SK-N-SH treated with all-trans-retinoic acid at 6 μM for 48 hours (cell line): ENCODE measurements around the gene RLBP1.

Experiments
- ATAC-seq: fragments of 200-7000 bp; cut with Tn5 transposase; 3 replicates; pipeline ENCODE4 v1.9.1; 2020; ENCODE audit warnings: mild to moderate bottlenecking, moderate library complexity
- ARNTL ChIP-seq: fragments of 450-650 bp; formaldehyde crosslinking; IDR thresholded peaks from 2 replicates; pipeline ENCODE4 v1.5.0; 2020; ENCODE audit warnings: low read depth, mild to moderate bottlenecking, moderate library complexity, borderline replicate concordance
- BACH2 ChIP-seq: fragments of 250-450 bp; sonication (Bioruptor Pico); IDR thresholded peaks from 2 replicates; pipeline ENCODE4 v1.9.0; 2021; ENCODE audit warnings: mild to moderate bottlenecking, borderline replicate concordance
- ESRRG ChIP-seq: fragments of 250-450 bp; sonication (Bioruptor Pico); IDR thresholded peaks from 2 replicates; pipeline ENCODE4 v1.6.1; 2021; ENCODE audit warnings: mild to moderate bottlenecking
- GLIS3 ChIP-seq: fragments of 250-450 bp; sonication (Bioruptor Pico); IDR thresholded peaks from 2 replicates; pipeline ENCODE4 v1.5.0; 2020; ENCODE audit warnings: mild to moderate bottlenecking, moderate library complexity
- ISL1 ChIP-seq: fragments of 250-450 bp; sonication (Bioruptor Pico); IDR thresholded peaks from 2 replicates; pipeline ENCODE4 v2.1.2; 2022; ENCODE audit warnings: mild to moderate bottlenecking, moderate library complexity
- OSR1 ChIP-seq: fragments of 250-450 bp; sonication (Bioruptor Pico); IDR thresholded peaks from 2 replicates; pipeline ENCODE4 v1.8.0; 2022; ENCODE audit warnings: moderate library complexity, mild to moderate bottlenecking, inconsistent platforms
- RARB ChIP-seq: fragments of 250-450 bp; sonication (Bioruptor Pico); IDR thresholded peaks from 2 replicates; pipeline ENCODE4 v1.8.0; 2021; ENCODE audit warnings: mild to moderate bottlenecking, moderate library complexity
- SNAI2 ChIP-seq: fragments of 250-450 bp; sonication (Bioruptor Pico); IDR thresholded peaks from 2 replicates; pipeline ENCODE4 v1.5.0; 2020; ENCODE audit warnings: mild to moderate bottlenecking, moderate library complexity
- TCF4 ChIP-seq: fragments of 250-450 bp; sonication (Bioruptor Pico); IDR thresholded peaks from 2 replicates; pipeline ENCODE4 v1.8.0; 2021; ENCODE audit warnings: mild to moderate bottlenecking, moderate library complexity, borderline replicate concordance
- TOX ChIP-seq: fragments of 250-450 bp; sonication (Bioruptor Pico); IDR thresholded peaks from 2 replicates; pipeline ENCODE4 v1.8.0; 2021; ENCODE audit warnings: mild to moderate bottlenecking, moderate library complexity, borderline replicate concordance
- ZC3H10 ChIP-seq: fragments of 250-450 bp; sonication (Bioruptor Pico); IDR thresholded peaks from 2 replicates; pipeline ENCODE4 v1.5.1; 2021; ENCODE audit warnings: mild to moderate bottlenecking, moderate library complexity
- ZFP3 ChIP-seq: fragments of 250-450 bp; sonication (Bioruptor Pico); IDR thresholded peaks from 2 replicates; pipeline ENCODE4 v1.5.0; 2020; ENCODE audit warnings: mild to moderate bottlenecking, moderate library complexity
- ZFP30 ChIP-seq: fragments of 450-650 bp; formaldehyde crosslinking; IDR thresholded peaks from 2 replicates; pipeline ENCODE4 v1.5.0; 2022; ENCODE audit warnings: mild to moderate bottlenecking, moderate library complexity
- ZNF565 ChIP-seq: fragments of 450-650 bp; formaldehyde crosslinking; conservative IDR thresholded peaks from 2 replicates; pipeline ENCODE4 v1.5.0; 2020; ENCODE audit warnings: low read depth, mild to moderate bottlenecking, moderate library complexity
- ZNF70 ChIP-seq: fragments of 450-650 bp; formaldehyde crosslinking; IDR thresholded peaks from 2 replicates; pipeline ENCODE4 v1.5.0; 2020; ENCODE audit warnings: mild to moderate bottlenecking, moderate library complexity
- ZNF8 ChIP-seq: fragments of 450-650 bp; formaldehyde crosslinking; IDR thresholded peaks from 2 replicates; pipeline ENCODE4 v1.5.0; 2020; ENCODE audit warnings: mild to moderate bottlenecking, moderate library complexity
- TF ChIP-seq, protein P1 (sequence below): fragments of 250-450 bp; sonication (Bioruptor Pico); IDR thresholded peaks from 2 replicates; pipeline ENCODE4 v1.5.0; 2020; ENCODE audit warnings: mild to moderate bottlenecking, moderate library complexity
- TF ChIP-seq, protein P2 (sequence below): fragments of 250-450 bp; sonication (Bioruptor Pico); IDR thresholded peaks from 2 replicates; pipeline ENCODE4 v1.5.1; 2020; ENCODE audit warnings: low read depth, mild to moderate bottlenecking, moderate library complexity
- TF ChIP-seq, protein P3 (sequence below): fragments of 250-450 bp; sonication (Bioruptor Pico); IDR thresholded peaks from 2 replicates; pipeline ENCODE4 v1.5.1; 2021; ENCODE audit warnings: mild to moderate bottlenecking, moderate library complexity
- TF ChIP-seq, protein P4 (sequence below): fragments of 250-450 bp; sonication (Bioruptor Pico); IDR thresholded peaks from 2 replicates; pipeline ENCODE4 v1.8.0; 2021; ENCODE audit warnings: low read depth, mild to moderate bottlenecking, moderate library complexity, borderline replicate concordance
- TF ChIP-seq, protein P5 (sequence below): fragments of 250-450 bp; sonication (Bioruptor Pico); IDR thresholded peaks from 2 replicates; pipeline ENCODE4 v1.8.0; 2020; ENCODE audit warnings: mild to moderate bottlenecking, moderate library complexity, borderline replicate concordance

Gene RLBP1

DNA sequence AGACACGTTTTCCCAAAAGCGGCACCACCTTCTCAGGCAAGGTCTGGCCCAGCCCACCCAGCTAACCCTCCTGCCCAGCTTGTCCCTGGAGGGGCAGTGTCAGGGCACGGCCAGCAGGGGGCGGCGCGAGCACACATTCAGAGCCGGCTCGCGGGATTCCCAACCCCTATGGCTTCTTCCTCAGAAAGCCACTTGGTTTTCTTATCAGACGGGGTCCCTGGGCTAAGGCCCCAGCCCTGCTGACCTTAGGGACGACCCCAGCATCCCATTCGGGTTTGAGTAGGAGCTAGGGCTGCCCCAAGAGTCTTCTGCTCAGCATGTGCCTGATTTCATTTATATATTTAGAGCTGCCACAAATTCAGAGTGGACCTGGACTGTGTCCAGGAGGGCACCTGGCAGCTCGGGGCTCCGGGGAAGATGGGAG lies 14.5 kb downstream of the RLBP1 start:
- peak; percentile 99 for ATAC-seq
- TF ChIP-seq, protein P1, sequence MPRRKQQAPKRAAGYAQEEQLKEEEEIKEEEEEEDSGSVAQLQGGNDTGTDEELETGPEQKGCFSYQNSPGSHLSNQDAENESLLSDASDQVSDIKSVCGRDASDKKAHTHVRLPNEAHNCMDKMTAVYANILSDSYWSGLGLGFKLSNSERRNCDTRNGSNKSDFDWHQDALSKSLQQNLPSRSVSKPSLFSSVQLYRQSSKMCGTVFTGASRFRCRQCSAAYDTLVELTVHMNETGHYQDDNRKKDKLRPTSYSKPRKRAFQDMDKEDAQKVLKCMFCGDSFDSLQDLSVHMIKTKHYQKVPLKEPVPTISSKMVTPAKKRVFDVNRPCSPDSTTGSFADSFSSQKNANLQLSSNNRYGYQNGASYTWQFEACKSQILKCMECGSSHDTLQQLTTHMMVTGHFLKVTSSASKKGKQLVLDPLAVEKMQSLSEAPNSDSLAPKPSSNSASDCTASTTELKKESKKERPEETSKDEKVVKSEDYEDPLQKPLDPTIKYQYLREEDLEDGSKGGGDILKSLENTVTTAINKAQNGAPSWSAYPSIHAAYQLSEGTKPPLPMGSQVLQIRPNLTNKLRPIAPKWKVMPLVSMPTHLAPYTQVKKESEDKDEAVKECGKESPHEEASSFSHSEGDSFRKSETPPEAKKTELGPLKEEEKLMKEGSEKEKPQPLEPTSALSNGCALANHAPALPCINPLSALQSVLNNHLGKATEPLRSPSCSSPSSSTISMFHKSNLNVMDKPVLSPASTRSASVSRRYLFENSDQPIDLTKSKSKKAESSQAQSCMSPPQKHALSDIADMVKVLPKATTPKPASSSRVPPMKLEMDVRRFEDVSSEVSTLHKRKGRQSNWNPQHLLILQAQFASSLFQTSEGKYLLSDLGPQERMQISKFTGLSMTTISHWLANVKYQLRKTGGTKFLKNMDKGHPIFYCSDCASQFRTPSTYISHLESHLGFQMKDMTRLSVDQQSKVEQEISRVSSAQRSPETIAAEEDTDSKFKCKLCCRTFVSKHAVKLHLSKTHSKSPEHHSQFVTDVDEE (CRISPR knock-in tag), result no peak
- TF ChIP-seq, protein P2, sequence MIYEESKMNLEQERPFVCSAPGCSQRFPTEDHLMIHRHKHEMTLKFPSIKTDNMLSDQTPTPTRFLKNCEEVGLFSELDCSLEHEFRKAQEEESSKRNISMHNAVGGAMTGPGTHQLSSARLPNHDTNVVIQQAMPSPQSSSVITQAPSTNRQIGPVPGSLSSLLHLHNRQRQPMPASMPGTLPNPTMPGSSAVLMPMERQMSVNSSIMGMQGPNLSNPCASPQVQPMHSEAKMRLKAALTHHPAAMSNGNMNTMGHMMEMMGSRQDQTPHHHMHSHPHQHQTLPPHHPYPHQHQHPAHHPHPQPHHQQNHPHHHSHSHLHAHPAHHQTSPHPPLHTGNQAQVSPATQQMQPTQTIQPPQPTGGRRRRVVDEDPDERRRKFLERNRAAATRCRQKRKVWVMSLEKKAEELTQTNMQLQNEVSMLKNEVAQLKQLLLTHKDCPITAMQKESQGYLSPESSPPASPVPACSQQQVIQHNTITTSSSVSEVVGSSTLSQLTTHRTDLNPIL (CRISPR knock-in tag), result no peak
- TF ChIP-seq ZC3H10, result no peak
- no peak for TF ChIP-seq TOX
- TF ChIP-seq, protein P3, sequence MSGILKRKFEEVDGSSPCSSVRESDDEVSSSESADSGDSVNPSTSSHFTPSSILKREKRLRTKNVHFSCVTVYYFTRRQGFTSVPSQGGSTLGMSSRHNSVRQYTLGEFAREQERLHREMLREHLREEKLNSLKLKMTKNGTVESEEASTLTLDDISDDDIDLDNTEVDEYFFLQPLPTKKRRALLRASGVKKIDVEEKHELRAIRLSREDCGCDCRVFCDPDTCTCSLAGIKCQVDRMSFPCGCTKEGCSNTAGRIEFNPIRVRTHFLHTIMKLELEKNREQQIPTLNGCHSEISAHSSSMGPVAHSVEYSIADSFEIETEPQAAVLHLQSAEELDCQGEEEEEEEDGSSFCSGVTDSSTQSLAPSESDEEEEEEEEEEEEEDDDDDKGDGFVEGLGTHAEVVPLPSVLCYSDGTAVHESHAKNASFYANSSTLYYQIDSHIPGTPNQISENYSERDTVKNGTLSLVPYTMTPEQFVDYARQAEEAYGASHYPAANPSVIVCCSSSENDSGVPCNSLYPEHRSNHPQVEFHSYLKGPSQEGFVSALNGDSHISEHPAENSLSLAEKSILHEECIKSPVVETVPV (CRISPR knock-in tag), result no peak
- TF ChIP-seq, protein P4, sequence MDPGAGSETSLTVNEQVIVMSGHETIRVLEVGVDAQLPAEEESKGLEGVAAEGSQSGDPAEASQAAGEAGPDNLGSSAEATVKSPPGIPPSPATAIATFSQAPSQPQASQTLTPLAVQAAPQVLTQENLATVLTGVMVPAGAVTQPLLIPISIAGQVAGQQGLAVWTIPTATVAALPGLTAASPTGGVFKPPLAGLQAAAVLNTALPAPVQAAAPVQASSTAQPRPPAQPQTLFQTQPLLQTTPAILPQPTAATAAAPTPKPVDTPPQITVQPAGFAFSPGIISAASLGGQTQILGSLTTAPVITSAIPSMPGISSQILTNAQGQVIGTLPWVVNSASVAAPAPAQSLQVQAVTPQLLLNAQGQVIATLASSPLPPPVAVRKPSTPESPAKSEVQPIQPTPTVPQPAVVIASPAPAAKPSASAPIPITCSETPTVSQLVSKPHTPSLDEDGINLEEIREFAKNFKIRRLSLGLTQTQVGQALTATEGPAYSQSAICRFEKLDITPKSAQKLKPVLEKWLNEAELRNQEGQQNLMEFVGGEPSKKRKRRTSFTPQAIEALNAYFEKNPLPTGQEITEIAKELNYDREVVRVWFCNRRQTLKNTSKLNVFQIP (CRISPR knock-in tag), result no peak
- TF ChIP-seq ZFP3 (CRISPR knock-in tag), result no peak
- no peak for TF ChIP-seq GLIS3 (CRISPR knock-in tag)
- TF ChIP-seq BACH2, result no peak
- TF ChIP-seq TCF4 (CRISPR knock-in tag), result no peak
- no peak for TF ChIP-seq OSR1

DNA sequence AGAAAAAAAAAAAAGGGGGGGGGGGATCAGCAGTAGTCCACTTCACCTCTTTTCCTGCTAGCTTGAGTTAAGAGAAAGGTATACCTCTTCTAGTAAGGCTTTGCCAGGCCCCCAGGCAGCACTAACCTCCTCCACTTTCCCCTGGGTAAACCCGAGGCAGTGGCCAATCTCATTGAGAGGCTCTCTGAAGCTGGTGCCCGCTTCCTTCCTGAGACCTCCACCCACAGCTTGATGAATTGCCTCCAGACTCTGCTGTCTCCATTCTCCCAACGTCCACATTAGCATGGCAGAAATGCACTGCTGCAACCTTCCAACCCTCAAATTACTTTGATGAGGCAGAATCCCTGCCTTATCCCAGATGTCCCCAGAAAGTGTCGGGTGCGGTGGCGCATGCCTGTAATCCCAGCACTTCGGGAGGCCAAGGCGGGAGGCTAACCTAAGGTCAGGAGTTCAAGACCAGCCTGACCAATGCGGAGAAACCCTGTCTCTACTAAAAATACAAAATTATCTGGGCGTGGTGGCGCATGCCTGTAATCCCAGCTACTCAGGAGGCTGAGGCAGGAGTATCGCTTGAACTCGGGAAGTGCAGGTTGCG lies 15.3 kb downstream of the RLBP1 start:
- ATAC-seq, result no peak
- TF ChIP-seq, protein P5, sequence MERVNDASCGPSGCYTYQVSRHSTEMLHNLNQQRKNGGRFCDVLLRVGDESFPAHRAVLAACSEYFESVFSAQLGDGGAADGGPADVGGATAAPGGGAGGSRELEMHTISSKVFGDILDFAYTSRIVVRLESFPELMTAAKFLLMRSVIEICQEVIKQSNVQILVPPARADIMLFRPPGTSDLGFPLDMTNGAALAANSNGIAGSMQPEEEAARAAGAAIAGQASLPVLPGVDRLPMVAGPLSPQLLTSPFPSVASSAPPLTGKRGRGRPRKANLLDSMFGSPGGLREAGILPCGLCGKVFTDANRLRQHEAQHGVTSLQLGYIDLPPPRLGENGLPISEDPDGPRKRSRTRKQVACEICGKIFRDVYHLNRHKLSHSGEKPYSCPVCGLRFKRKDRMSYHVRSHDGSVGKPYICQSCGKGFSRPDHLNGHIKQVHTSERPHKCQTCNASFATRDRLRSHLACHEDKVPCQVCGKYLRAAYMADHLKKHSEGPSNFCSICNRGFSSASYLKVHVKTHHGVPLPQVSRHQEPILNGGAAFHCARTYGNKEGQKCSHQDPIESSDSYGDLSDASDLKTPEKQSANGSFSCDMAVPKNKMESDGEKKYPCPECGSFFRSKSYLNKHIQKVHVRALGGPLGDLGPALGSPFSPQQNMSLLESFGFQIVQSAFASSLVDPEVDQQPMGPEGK (CRISPR knock-in tag), result no peak
- TF ChIP-seq TOX (no peak), GLIS3 (CRISPR knock-in tag) (no peak), RARB (no peak), OSR1 (no peak), ESRRG (no peak), ZC3H10 (no peak)
- TF ChIP-seq, protein P3 (CRISPR knock-in tag), result no peak
- TF ChIP-seq, protein P2 (CRISPR knock-in tag), result no peak

DNA sequence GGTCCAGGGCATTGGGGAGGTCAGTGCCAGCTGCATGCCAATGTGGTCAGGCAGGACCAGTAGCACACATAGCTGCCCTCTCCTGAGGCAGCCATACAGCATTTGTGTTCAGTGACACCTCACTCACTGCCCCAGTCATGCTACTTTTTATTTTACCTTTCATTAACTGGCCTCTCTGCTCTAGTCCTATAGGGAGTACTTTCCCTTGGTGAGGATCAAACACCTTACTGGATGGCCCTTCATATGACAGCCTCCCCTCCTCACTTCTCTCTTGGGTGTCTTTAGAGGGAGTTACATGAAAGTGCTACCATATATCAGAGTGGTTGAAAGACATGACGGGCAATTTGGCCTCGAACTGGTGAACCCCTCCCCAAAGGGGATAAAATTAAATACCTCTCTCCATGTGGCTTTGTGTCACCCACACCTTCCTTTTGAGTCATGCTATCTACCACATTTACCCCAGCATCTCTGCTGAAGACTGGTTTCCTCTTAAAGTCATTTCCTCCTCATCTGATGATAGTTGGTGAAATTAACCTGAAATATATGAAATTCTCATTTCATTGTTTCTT lies 17.6 kb downstream of the RLBP1 start:
- TF ChIP-seq ARNTL (no peak), GLIS3 (CRISPR knock-in tag) (no peak), TCF4 (CRISPR knock-in tag) (no peak), SNAI2 (CRISPR knock-in tag) (no peak), ZNF8 (CRISPR knock-in tag) (no peak), ZC3H10 (no peak), ISL1 (CRISPR knock-in tag) (no peak), ZNF565 (CRISPR knock-in tag) (no peak), BACH2 (no peak), ESRRG (no peak), ZNF70 (CRISPR knock-in tag) (no peak), TOX (no peak), ZFP30 (CRISPR knock-in tag) (no peak)
- TF ChIP-seq, protein P2 (CRISPR knock-in tag), result no peak
- TF ChIP-seq, protein P5 (CRISPR knock-in tag), result no peak
- ATAC-seq, result no peak
